Peyer's patch (tissue), 4 donors: ENCODE data around the gene TSPAN4.

Experiments used
- CTCF ChIP-seq, 6 experiments: fragments of 450-650 bp in 4 of 6; fragments of 200-600 bp in 2 of 6; sonication (generic) in 1 of 6; IDR thresholded peaks; one replicate each; pipeline ENCODE4 v1.5.1; 2017 to 2019; ENCODE audit warnings: antibody characterized with exemption in 6 of 6, mild to moderate bottlenecking in 3 of 6, moderate library complexity in 1 of 6
- POLR2A ChIP-seq, 2 donors: fragments of 450-650 bp; IDR thresholded peaks; one replicate each; pipeline ENCODE4 v1.5.1; 2017; ENCODE audit warnings: antibody characterized with exemption in 2 of 2, mild to moderate bottlenecking in 2 of 2, moderate library complexity in 2 of 2

DNA sequence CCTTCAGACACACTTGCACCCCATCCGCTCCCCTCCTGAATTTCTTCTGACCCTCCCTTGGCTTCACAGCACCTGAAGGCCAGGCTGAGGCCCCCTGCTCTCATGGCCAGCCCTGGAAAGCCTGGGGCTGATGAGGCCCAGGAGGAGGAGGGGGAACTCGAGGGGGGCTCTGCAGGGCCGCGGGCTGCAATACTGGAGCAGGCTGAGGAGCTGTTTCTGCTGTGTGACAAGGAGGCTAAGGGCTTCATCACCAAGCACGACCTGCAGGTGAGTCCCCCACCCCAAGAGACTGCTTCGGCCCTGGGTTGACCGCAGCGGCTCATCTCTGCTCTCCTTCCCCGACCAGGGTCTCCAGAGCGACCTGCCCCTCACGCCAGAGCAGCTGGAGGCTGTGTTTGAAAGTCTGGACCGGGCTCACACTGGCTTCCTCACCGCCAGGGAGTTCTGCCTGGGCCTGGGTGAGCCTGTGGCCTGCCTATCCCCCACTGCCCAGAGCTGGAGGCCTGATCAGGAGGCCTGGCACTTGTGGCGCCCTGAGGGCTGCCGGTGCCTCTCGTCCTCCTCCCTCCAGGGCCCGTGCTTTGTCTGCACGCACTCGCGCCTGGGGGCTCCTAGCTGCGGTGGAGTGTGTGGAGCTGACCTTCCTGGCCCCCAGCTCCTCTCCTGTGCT lies 14.0 kb upstream of the TSPAN4 start:
- TF ChIP-seq CTCF (IDR thresholded peaks at IDR 0.05): no peak
- TF ChIP-seq POLR2A (IDR thresholded peaks at IDR 0.05): no peak
